GM19452 (cell line): Measurements from ENCODE around the gene GRIK2.

Experiments used
- ATAC-seq: cut with Tn5 transposase; IDR thresholded peaks from one replicate; pipeline ENCODE4 v1.9.1; 2021; ENCODE audit not compliant: unreplicated experiment

GRIK2 gene

GRCh38 chr6:101851911-101852310 is 458.4 kb downstream of the GRIK2 start:
- no peak for ATAC-seq

GRCh38 chr6:101853231-101854085 is 459.9 kb downstream of the GRIK2 start:
- ATAC-seq, result no peak

GRCh38 chr6:101876431-101876830 is 482.9 kb downstream of the GRIK2 start:
- ATAC-seq, result no peak

- ATAC-seq, result no peak
These were observed 485.2 kb downstream of the GRIK2 start for GRCh38 chr6:101878554-101879276.

- no peak for ATAC-seq
These were observed 486.3 kb downstream of the GRIK2 start for GRCh38 chr6:101879782-101880181.

GRCh38 chr6:101883505-101883904 is 490.0 kb downstream of the GRIK2 start:
- ATAC-seq, result no peak

GRCh38 chr6:101887532-101887931 is 494.0 kb downstream of the GRIK2 start:
- ATAC-seq, result no peak

GRCh38 chr6:101907356-101908217 is 514.1 kb downstream of the GRIK2 start:
- no peak for ATAC-seq

- no peak for ATAC-seq
These were observed 515.9 kb downstream of the GRIK2 start for GRCh38 chr6:101909366-101909765.

- ATAC-seq, result no peak
These were observed 518.8 kb downstream of the GRIK2 start for GRCh38 chr6:101912311-101912710.

GRCh38 chr6:101918471-101918870 is 525.0 kb downstream of the GRIK2 start:
- no peak for ATAC-seq

- ATAC-seq, result no peak
These were observed 528.4 kb downstream of the GRIK2 start for GRCh38 chr6:101921829-101922450.

GRCh38 chr6:101926149-101926925 is 532.8 kb downstream of the GRIK2 start:
- ATAC-seq, result no peak

- no peak for ATAC-seq
These were observed 538.3 kb downstream of the GRIK2 start for GRCh38 chr6:101931766-101932165.

- ATAC-seq, result no peak
These were observed 539.2 kb downstream of the GRIK2 start for GRCh38 chr6:101932704-101933103.

GRCh38 chr6:101935732-101936131 is 542.2 kb downstream of the GRIK2 start:
- no peak for ATAC-seq

- no peak for ATAC-seq
These were observed 543.0 kb downstream of the GRIK2 start for GRCh38 chr6:101936516-101936915.

GRCh38 chr6:101937108-101937507 is 543.6 kb downstream of the GRIK2 start:
- ATAC-seq, result no peak

- ATAC-seq, result no peak
These were observed 546.9 kb downstream of the GRIK2 start for GRCh38 chr6:101940391-101940790.

GRCh38 chr6:101956961-101957360 is 563.5 kb downstream of the GRIK2 start:
- ATAC-seq, result no peak
